Fibroblast of peridontal ligament (primary cell): ENCODE measurements around the gene ARGFX.
"Not testable (repeated sequence)": the region's sequence is repeated elsewhere in the genome, so short reads cannot be mapped to it uniquely, and the experiment has no call there.

ENCODE experiments used
- DNase-seq: peaks from one replicate; pipeline ENCODE4 v3.0.0-alpha.2; 2010; ENCODE audit errors: extremely low read depth

Gene ARGFX

DNA sequence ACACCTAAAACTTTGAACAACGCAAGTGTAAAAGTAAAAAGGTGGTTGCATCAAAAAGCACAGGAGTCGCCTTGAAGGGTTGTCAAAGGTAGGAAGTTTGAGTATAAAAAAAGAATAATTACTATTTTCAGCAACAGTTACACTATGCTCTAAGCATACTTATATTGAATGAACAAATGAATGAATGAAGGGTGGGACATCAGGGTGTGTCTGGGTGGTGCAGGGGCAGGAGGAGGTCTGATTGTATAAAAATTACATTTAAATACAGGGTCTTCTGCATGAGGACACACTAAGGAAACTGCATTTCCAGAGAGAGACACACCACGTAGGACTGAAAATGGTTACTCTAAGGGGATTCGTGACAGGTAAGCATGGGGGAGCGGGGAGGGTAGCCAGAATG, at the start of gene ARGFX:
Gene ARGFX, plus strand, starts transcription at position 301 of the 400 bp plus-strand sequence. CDS start 2,765 bp downstream, outside the sequence.
- no peak for DNase-seq

- no peak for DNase-seq
Observed at GRCh38 chr3:121517953-121518655, 49.6 kb upstream of the ARGFX start.

DNA sequence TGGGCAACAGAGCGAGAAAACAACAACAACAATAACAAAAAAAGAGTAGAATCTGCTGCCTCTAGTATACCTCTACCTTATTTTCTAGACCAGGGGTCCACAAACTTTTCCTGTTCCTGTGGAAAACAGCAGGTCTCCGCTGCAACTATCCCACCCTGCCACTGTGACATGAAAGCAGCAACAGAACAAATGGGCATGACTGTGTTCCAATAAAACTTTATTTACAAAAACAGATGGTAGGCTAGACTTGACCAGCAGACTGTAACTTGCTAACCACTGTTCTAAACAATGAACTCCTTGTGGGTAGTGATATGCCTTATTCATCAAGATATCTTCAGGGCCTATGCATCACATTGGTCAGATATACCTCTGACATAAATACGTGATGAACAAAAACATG, 47.2 kb upstream of the ARGFX start:
- DNase-seq: no peak

- peak; percentile 52 for DNase-seq
Observed at GRCh38 chr3:121529308-121529707, 38.4 kb upstream of the ARGFX start.

DNA sequence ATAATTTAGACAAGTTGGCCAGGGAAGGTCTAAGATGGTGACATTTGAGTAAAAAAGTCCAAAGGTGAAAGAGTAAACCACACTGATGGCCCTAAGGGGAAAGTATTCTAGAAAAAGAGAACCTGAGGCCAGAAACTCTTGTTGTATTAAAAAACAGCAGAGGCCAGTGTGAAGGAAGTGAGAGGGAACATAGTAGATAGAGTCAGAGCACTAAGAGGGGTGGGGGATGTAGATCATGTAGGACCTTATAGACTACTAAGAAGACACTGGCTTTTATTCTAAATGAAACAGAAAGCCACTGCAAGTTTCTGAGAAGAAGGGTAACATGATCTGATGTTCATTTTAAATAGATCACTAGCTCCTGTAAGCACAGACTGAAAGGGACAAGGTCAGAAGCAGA, 36.5 kb upstream of the ARGFX start:
- no peak for DNase-seq

- no peak for DNase-seq
Observed at GRCh38 chr3:121542924-121543323, 24.8 kb upstream of the ARGFX start.

DNA sequence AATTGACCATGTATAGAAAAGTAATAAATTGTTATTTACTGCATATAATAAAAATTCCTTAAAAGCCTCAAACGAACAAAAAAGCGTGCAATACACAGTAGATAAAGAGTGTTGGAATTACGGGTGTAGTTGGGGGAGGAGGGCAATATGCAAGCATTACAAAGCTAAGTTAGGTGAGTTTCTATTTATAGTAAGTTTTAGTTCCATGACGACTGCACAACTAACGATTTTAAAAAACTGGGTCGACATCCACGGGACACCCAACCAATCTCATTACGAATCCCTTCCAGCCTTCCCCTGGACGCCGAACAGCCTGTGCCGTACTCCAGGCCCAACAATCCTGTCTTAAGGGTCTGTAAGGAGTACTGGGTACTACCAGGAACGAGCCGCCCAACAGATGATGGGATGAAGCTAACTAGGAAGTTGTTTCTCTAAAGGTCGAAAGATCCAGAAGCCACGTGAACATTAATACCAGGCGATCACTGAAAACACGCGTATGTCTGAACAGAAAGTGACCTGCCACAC, 22.6 kb upstream of the ARGFX start:
- no peak for DNase-seq

GRCh38 chr3:121545574-121546455, 21.9 kb upstream of the ARGFX start, which contains the start of gene POLQ:
Gene POLQ, minus strand, starts transcription at chr3:121545988. Its CDS starts 111 bp downstream, at chr3:121545877.
- DNase-seq: peak; percentile 95

- peak; percentile 3 for DNase-seq
Observed at GRCh38 chr3:121552379-121552778, 15.4 kb upstream of the ARGFX start.

GRCh38 chr3:121552797-121553196, 15.0 kb upstream of the ARGFX start:
- no peak for DNase-seq

DNA sequence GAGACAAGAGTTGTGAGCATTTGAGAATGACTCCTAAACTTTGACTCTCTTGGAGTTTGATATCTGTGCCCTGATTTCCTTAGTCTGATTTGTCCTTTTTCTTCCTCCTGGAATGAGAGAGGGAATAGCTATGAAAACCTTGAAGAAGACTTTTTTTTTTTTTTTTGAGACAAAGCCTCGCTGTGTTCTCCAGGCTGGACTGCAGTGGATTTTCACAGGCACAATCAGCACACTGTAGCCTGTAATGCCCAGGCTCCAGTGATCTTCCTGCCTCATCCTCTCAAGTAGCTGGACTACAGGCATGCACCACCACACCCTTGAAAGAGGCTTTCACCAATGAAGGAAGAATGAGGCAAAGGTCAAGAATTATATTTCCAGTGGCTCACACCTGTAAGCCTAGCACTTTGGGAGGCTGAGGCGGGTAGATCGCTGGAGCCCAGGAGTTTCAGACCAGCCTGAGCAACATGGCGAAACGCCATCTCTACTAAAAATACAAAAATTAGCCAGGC, 10.3 kb upstream of the ARGFX start:
- DNase-seq: no peak

GRCh38 chr3:121562148-121562547, 5.6 kb upstream of the ARGFX start:
- no peak for DNase-seq

DNA sequence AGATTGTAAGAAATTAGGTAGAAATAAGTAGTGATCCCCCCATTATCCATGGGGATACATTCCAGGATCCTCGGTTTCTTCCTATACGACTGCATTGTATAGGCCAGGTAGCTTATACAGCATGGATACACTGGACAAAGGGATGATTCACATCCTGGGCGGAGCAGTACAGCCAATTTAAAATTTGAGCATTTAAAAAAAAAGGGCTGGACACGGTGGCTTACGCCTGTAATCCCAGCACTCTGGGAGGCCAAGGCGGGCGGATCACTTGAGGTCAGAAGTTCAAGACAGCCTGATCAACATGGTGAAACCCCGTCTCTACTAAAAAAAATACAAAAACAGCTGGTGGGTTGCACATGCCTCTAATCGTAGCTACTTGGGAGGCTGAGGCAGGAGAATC, 976 bp upstream of the ARGFX start:
- DNase-seq: no peak

DNA sequence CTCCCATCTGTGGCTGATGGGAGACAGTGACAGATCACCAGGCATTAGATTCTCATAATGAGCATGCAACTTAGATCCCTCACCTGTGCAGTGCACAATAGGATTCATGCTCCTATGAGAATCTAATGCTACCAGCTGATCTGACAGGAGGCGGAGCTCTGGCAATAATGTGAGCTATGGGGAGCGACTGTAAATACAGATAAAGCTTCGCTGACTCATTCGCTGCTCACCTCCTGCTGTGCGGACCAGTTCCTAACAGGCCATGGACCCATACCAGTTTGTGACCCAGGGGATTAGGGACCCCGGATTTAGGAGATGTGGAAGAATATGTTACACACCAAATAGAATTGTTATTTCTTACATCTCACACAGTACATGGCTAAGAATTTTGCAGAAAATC, 6.7 kb downstream of the ARGFX start:
- no peak for DNase-seq

- no peak for DNase-seq
Observed at GRCh38 chr3:121581691-121582090, 13.9 kb downstream of the ARGFX start.

DNA sequence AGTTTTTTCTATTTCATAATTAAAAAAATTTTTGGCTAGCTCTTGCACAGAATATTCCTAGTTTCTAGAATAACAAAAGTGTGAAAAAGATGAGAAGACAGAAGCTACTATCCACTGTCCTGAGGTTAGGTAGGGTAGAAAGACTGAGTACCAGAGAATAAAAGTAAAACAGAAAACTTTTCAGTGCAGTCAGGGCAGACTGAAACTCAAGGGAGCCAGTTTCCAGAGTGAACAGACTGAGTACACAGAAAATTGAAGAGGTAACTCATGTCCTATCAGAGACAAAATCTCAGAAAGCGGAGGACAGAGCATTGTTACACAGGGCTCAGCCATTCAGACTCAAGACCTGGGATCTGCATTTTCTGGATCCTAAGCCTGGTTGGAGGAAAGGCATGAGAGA, 16.7 kb downstream of the ARGFX start:
- DNase-seq: no peak

DNA sequence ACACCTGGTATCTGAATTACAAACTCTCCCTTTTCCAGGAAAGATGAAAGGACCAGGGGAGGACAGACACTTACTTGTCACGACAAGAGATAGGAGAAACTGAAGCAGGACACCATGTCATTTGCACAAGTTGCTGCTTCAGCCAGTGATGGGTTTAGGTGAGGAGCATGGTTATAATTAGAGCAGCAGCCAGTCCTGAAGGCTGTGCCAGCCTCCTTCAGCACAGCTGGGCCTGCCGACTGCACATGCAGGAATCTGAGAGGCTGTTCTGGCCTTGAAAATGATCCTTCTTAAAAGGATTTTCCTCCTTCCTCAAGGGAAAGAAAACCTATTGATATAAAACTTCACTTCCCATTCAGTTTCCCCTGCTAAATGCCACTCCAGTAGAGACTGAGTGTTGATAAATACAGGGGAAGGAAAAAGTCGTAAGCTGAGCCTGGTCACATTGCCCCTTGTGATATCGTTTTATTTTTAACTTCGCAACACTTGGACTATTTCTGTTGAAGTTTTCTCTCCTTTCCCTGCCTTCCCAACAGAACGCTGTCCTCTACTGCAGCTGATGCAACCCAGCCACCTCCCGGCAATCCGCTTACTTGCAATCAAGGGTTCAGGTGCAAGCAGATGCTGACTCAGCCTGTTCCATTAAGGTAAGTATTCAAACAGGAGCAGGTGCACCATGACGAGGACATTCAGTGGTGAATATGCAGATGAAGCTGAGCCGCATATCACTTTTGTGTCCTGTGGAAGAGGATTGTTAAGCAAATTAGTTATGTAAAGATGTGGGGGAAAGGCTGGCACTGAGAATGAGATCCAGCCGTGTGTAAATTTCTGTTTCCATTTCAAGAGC, 25.3 kb downstream of the ARGFX start, which contains the start of gene FBXO40:
Gene FBXO40, plus strand, starts transcription at position 524 of the 847 bp plus-strand sequence. CDS start 27,197 bp downstream, outside the sequence.
- peak; percentile 2 for DNase-seq

DNA sequence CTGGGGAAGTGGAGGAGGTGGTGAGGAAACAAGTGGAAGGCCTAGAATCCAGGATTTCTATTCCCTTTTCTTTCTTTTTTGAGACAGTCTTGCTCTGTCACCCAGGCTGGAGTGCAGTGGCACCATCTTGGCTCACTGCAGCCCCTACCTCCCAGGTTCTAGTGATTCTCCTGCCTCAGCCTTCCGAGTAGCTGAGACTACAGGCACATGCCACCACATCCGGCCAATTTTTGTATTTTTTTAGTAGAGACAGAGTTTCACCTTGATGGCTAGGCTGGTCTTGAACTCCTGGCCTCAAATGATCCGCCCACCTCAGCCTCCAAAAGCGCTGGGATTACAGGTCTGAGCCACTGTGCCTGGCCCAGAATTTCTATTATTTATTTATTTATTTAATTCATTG, 26.1 kb downstream of the ARGFX start:
- DNase-seq: not testable (repeated sequence)

DNA sequence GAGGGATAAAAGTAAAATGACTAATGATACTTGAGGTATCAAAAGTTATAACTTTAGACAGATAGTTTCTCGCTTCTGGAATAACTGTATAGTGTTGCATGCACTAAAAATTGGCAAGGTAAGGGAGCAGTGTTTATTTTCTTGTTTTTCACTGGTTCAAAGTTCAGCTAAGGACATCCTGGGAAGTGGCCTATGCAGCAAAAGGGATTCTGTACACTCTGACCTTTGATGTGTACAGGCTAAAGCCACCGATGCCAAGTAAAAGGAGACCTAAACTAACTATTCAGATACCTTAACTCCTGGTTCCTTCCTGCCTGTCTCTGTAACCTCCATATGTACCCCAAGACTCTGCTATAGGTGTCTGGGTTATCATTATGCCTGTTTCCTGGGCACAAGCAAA, 27.1 kb downstream of the ARGFX start:
- DNase-seq: no peak

DNA sequence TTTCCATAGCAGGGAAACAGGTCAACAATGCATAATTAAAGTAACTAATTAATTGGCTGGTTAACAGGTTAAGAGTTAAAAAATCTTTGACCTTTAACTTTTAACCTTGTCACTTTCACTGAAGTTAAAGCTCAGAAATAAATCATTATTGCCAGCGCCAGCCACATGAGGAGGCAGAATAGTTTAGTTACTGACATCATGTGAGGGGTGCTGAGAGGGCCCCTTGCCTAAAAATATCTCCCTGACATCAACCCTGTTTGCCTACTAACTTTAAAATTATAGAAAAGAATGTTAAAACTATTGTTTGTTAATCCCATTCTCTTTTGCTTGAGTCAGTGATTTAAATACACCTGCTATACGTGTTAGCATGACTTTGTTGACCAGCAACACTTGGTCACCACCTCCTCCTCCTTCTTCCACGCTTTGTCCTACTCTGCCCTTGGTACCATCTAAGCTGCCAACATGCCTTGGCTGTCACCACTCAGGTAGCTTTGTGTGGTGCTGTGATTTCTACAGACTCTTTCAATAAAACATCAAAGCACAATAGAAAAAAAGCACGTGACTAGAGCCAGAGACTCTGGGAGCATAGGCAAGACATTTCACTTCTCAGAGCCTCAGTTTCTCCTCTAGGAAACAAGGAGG, 28.1 kb downstream of the ARGFX start:
- DNase-seq: no peak

DNA sequence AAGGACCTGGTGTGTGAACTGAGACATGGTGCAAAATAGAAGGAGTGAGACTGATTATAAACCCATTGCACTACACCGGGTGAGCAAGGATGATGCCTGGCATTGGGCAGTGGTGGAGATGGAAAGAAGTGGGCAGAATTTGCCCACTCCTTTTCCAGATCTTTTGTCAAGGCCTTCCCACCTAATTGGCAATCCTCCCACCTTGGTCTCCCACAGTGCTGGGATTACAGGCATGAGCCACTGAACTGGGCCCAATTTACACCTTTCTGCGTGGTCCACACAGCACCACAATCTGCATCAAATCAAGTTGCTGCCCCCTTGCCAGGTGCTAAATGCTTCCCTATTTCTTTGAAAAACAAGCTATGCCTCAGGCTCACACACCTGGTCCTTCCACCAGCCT, 30.8 kb downstream of the ARGFX start:
- DNase-seq: no peak
